MCF 10A (cell line): ENCODE measurements around the gene IFNL2. TPM values are rescaled to one million over a fixed set of nuclear protein-coding genes. Genes with fewer than 3 reads are reported as not detected.
A peak's percentile ranks its signal among the peaks of the same experiment; 100 is the strongest.

Source experiments
- BruUV-seq: library from RNA; stranded (reverse); fragments of 400-500 nt; replicated peaks from 2 replicates; lab custom pipeline; 2021; lab: Mats Ljungman, UMichigan
- CTCF ChIA-PET: fragments of 300-600 bp; sonication (Branson Sonifier 250); formaldehyde crosslinking; extraction: SDS; loops from one replicate; lab custom pipeline; 2021; ENCODE audit warnings: antibody characterized with exemption, inconsistent platforms; lab: Yijun Ruan, JAX
- POLR2A ChIA-PET: fragments of 300-600, 350-650 bp; sonication (Branson Sonifier 250); formaldehyde crosslinking; extraction: SDS; loops from one replicate; lab custom pipeline; 2020; ENCODE audit warnings: antibody characterized with exemption, inconsistent platforms; lab: Yijun Ruan, JAX
- DNase-seq: peaks from one replicate; pipeline ENCODE4 v3.0.0-alpha.2; 2018; ENCODE audit not compliant: unreplicated experiment
- H3K27ac Mint-ChIP-seq: one replicate; pipeline ENCODE4 v1.8.0; 2022; ENCODE audit warnings: mild to moderate bottlenecking, low read depth, mixed read lengths; ENCODE audit not compliant: unreplicated experiment
- H3K27me3 Mint-ChIP-seq: one replicate; pipeline ENCODE4 v1.8.0; 2022; ENCODE audit warnings: mixed read lengths; ENCODE audit not compliant: insufficient read depth, unreplicated experiment
- H3K36me3 Mint-ChIP-seq: one replicate; pipeline ENCODE4 v1.8.0; 2022; ENCODE audit warnings: mild to moderate bottlenecking, moderate library complexity, mixed read lengths; ENCODE audit not compliant: insufficient read depth, unreplicated experiment
- H3K4me1 Mint-ChIP-seq: one replicate; pipeline ENCODE4 v1.8.0; 2022; ENCODE audit warnings: mixed read lengths; ENCODE audit not compliant: insufficient read depth, unreplicated experiment
- H3K4me3 Mint-ChIP-seq: one replicate; pipeline ENCODE4 v1.8.0; 2022; ENCODE audit warnings: mild to moderate bottlenecking, moderate library complexity, mixed read lengths; ENCODE audit not compliant: unreplicated experiment
- H3K9me3 Mint-ChIP-seq: one replicate; pipeline ENCODE4 v1.8.0; 2022; ENCODE audit warnings: mixed read lengths; ENCODE audit not compliant: unreplicated experiment
- intact Hi-C: fragments of 100-400 bp; cut with micrococcal nuclease; formaldehyde crosslinking; loops from 2 replicates; pipeline ENCODE4 v1.14.1; 2022
- total RNA-seq: library from RNA; stranded (reverse); gene quantifications from 2 replicates; pipeline ENCODE4 v1.2.3, GENCODE V29; 2022
- TF ChIP-seq, protein P1 (sequence below): fragments of 200-600 bp; IDR thresholded peaks from one replicate; pipeline ENCODE4 v1.8.0; 2022; ENCODE audit warnings: antibody characterized with exemption, mild to moderate bottlenecking; ENCODE audit not compliant: unreplicated experiment

IFNL2 gene
- total RNA-seq, 1 experiment from 2014 or later = not detected

DNA sequence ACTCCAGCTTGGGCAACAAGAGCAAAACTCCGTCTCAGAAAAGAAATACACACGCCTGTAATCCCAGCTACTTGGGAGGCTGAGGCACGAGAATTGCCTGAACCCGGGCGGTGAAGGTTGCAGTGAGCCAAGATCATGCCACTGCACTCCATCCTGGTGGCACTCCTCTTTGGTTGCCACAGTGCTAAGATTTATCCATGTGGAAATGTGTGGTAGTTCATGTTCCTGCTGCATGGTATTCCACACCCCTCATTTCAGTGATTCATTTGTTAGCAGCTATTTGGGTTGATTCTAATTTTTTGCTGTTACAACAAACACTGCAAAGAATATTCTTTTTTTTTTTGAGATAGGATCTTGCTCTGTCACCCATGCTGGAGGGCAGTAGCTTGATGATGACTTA is 35.5 kb upstream of the IFNL2 start:
- H3K27me3 Mint-ChIP-seq = peaks cover 55% of the 10 kb centered on the region
- H3K4me3 Mint-ChIP-seq = no peak overlapping the region
- ChIA-PET POLR2A (interaction anchor here (0.7 kb wide), 1 partner anchor 942 kb away, joined by 3 read pairs; no protein-coding TSS in a partner anchor), CTCF (no interaction called here)
- peaks cover 2% of the 10 kb centered on the region for H3K4me1 Mint-ChIP-seq
- no peaks in the 10 kb centered on the region for H3K9me3 Mint-ChIP-seq
- no peak for DNase-seq
- H3K36me3 Mint-ChIP-seq = no peaks in the 10 kb centered on the region
- H3K27ac Mint-ChIP-seq = no peak overlapping the region
- intact Hi-C loops = no loop called here
- no TSS peak for BruUV-seq
- TF ChIP-seq, protein P1, sequence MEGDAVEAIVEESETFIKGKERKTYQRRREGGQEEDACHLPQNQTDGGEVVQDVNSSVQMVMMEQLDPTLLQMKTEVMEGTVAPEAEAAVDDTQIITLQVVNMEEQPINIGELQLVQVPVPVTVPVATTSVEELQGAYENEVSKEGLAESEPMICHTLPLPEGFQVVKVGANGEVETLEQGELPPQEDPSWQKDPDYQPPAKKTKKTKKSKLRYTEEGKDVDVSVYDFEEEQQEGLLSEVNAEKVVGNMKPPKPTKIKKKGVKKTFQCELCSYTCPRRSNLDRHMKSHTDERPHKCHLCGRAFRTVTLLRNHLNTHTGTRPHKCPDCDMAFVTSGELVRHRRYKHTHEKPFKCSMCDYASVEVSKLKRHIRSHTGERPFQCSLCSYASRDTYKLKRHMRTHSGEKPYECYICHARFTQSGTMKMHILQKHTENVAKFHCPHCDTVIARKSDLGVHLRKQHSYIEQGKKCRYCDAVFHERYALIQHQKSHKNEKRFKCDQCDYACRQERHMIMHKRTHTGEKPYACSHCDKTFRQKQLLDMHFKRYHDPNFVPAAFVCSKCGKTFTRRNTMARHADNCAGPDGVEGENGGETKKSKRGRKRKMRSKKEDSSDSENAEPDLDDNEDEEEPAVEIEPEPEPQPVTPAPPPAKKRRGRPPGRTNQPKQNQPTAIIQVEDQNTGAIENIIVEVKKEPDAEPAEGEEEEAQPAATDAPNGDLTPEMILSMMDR = no peak

DNA sequence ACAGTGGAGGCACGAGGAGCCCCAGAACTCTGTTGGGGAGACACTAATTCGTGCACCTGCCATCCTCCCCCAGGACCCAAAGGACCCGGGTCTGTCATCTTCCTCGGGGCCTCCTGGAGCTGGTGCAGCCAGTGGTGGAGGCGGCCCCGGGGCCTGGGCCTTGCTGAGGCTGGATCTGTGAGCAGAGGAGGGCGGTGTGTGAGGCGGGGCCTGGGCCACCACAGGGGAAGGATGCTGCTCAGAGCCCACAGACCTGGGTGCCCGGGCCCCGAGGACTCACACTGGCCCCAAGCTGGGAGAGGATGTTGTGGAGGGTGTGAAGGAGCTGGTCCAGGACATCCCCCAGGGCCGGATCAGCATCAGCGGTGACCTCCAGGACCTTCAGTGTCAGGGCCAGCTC is 31.7 kb upstream of the IFNL2 start:
- H3K36me3 Mint-ChIP-seq = no peaks in the 10 kb centered on the region
- no peaks in the 10 kb centered on the region for H3K9me3 Mint-ChIP-seq
- H3K27ac Mint-ChIP-seq = no peak overlapping the region
- intact Hi-C loops = no loop called here
- CTCF ChIA-PET = no interaction called here
- TF ChIP-seq, protein P1 = no peak
- POLR2A ChIA-PET = no interaction called here
- H3K4me3 Mint-ChIP-seq = no peak overlapping the region
- BruUV-seq = no TSS peak
- peaks cover 28% of the 10 kb centered on the region for H3K27me3 Mint-ChIP-seq
- no peak for DNase-seq
- H3K4me1 Mint-ChIP-seq = peaks cover 8% of the 10 kb centered on the region

DNA sequence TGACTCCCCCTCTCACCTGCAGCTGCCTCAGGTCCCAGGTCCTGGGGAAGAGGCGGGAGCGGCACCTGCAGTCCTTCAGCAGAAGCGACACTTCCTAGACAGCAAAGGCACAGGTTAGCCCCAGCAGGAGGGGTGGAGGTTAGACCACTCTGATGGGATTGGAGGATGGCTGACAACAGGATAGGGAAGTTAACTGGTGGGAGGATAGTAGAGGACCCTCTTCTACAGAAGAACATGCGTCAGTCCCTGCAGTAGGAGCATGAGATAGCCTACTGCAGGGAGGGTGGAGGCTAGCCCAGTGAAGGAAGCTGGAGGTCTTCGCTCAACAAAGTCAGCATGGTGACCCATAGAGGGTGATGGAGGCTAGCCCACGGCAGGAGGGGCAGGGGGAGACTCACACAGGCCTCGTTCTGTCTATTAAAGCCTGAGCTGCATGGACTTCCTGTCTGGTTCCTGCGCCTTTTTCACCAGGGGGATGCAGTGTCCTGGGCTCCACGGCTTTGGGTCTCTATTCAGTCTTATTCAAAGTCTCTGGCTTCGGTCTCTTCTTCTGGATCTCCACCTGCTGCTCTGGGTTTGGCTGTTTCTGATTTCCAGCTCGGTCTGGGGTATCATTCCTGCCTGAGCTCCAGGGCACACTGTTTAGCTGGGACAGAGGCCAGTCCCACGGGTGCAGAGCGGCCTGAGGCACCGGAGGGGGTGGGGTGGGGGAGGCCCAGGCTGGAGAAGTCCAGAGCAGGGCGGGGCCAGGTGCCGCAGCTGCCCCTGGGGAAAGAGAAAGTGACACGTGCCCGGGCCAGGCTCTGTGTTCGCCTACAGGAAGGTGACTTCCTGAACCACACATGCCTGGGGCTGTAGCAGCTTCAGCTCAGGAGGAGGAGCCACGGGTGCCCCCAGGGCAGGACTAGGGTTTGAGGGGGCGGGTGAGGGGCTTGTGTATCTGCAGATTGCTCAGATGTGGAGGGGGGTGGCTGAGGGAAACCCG is 30.7 kb upstream of the IFNL2 start:
- Mint-ChIP-seq H3K4me3 (peak overlapping the region; percentile 33), H3K27me3 (peaks cover 23% of the 10 kb centered on the region), H3K9me3 (no peaks in the 10 kb centered on the region), H3K4me1 (peaks cover 8% of the 10 kb centered on the region), H3K36me3 (no peaks in the 10 kb centered on the region), H3K27ac (peak overlapping the region; percentile 77)
- BruUV-seq = no TSS peak
- TF ChIP-seq, protein P1 = no peak
- intact Hi-C loops = no loop called here
- POLR2A ChIA-PET = no interaction called here
- CTCF ChIA-PET = interaction anchor here (0.5 to 0.6 kb wide), 5 partner anchors 44 to 823 kb away, joined by 3 read pairs; partner anchors contain the start of gene IFNL1
- DNase-seq = peak; percentile 16

GRCh38 chr19:39238209-39238608 is 30.0 kb upstream of the IFNL2 start:
- H3K27me3 Mint-ChIP-seq = peaks cover 23% of the 10 kb centered on the region
- H3K4me3 Mint-ChIP-seq = peak overlapping the region; percentile 33
- peak overlapping the region; percentile 77 for H3K27ac Mint-ChIP-seq
- ChIA-PET CTCF (interaction anchor here (0.5 to 0.7 kb wide), 5 partner anchors 111 to 824 kb away, joined by 3 to 4 read pairs (median 3); no protein-coding TSS in a partner anchor), POLR2A (interaction anchor here (0.5 kb wide), 1 partner anchor 40 kb away, joined by 3 read pairs; no protein-coding TSS in a partner anchor)
- H3K4me1 Mint-ChIP-seq = peaks cover 8% of the 10 kb centered on the region
- TF ChIP-seq, protein P1 = no peak
- no peak for DNase-seq
- BruUV-seq = no TSS peak
- no peaks in the 10 kb centered on the region for H3K36me3 Mint-ChIP-seq
- intact Hi-C loops = no loop called here
- H3K9me3 Mint-ChIP-seq = no peaks in the 10 kb centered on the region
